Left ventricle myocardium inferior (tissue), 1 donor: ENCODE measurements around the gene HLCS. TPM values are rescaled to one million over a fixed set of nuclear protein-coding genes. Genes with fewer than 3 reads are reported as not detected.

Experiments
- DNase-seq: peaks from one replicate; pipeline ENCODE4 v3.0.0-alpha.2; 2020
- H3K27ac ChIP-seq: fragments of 200-600 bp; replicated peaks from 2 replicates; pipeline ENCODE4 v1.8.0; 2021
- H3K27me3 ChIP-seq: fragments of 200-600 bp; 2 replicates; pipeline ENCODE4 v1.8.0; 2021; ENCODE audit warnings: low read depth
- H3K36me3 ChIP-seq: fragments of 200-600 bp; 2 replicates; pipeline ENCODE4 v1.8.0; 2021
- H3K4me1 ChIP-seq: fragments of 200-600 bp; 2 replicates; pipeline ENCODE4 v1.8.0; 2021
- H3K4me3 ChIP-seq: fragments of 200-600 bp; 2 replicates; pipeline ENCODE4 v1.8.0; 2021; ENCODE audit warnings: mild to moderate bottlenecking, moderate library complexity
- H3K9me3 ChIP-seq: fragments of 200-600 bp; replicated peaks from 2 replicates; pipeline ENCODE4 v1.8.0; 2021
- CTCF ChIP-seq: fragments of 200-600 bp; IDR thresholded peaks from 2 replicates; pipeline ENCODE4 v1.8.0; 2021; ENCODE audit warnings: antibody characterized with exemption, mild to moderate bottlenecking, borderline replicate concordance
- intact Hi-C: fragments of 100-400 bp; cut with micrococcal nuclease; formaldehyde crosslinking; loops from one replicate; pipeline ENCODE4 v1.11.0; 2022
- total RNA-seq: library from RNA; stranded (reverse); fragmentation: NEBNext Ultra II Directional; extraction: Animal tissue kit (Norgen Biotek cat#: 25700); gene quantifications from one replicate; pipeline ENCODE4 v1.2.1, GENCODE V29; 2021
- donor health status: DM: no; HTN: yes; CAD: no; lungs with severe emphysema.

Gene HLCS
- total RNA-seq, 1 donor from 2014 or later: 5.3 TPM

- Histone ChIP-seq H3K27ac (no peak overlapping the region), H3K27me3 (peaks cover 17% of the 10 kb centered on the region), H3K4me1 (peaks cover 10% of the 10 kb centered on the region), H3K4me3 (no peak overlapping the region), H3K9me3 (no peaks in the 10 kb centered on the region), H3K36me3 (no peaks in the 10 kb centered on the region)
- DNase-seq: no peak
- intact Hi-C loops: no loop called here
- no peak for TF ChIP-seq CTCF
Measured at GRCh38 chr21:36988536-36988935, 22.1 kb upstream of the HLCS start.

GRCh38 chr21:36987845-36988244 lies 21.4 kb upstream of the HLCS start:
- peaks cover 10% of the 10 kb centered on the region for H3K4me1 ChIP-seq
- no peak for TF ChIP-seq CTCF
- no peaks in the 10 kb centered on the region for H3K9me3 ChIP-seq
- no peak overlapping the region for H3K27ac ChIP-seq
- DNase-seq: no peak
- H3K27me3 ChIP-seq: peaks cover 10% of the 10 kb centered on the region
- no peaks in the 10 kb centered on the region for H3K36me3 ChIP-seq
- intact Hi-C loops: no loop called here
- H3K4me3 ChIP-seq: no peak overlapping the region

GRCh38 chr21:36985751-36986594 lies 19.5 kb upstream of the HLCS start:
- intact Hi-C loops: no loop called here
- no peaks in the 10 kb centered on the region for H3K9me3 ChIP-seq
- no peak overlapping the region for H3K4me3 ChIP-seq
- H3K27ac ChIP-seq: no peak overlapping the region
- H3K4me1 ChIP-seq: peaks cover 11% of the 10 kb centered on the region
- TF ChIP-seq CTCF: no peak
- H3K36me3 ChIP-seq: no peaks in the 10 kb centered on the region
- no peaks in the 10 kb centered on the region for H3K27me3 ChIP-seq
- DNase-seq: no peak

- Histone ChIP-seq H3K4me3 (no peak overlapping the region), H3K36me3 (no peaks in the 10 kb centered on the region), H3K27ac (no peak overlapping the region), H3K9me3 (no peaks in the 10 kb centered on the region), H3K4me1 (peaks cover 15% of the 10 kb centered on the region), H3K27me3 (no peaks in the 10 kb centered on the region)
- no peak for TF ChIP-seq CTCF
- intact Hi-C loops: no loop called here
- no peak for DNase-seq
Measured at GRCh38 chr21:36981977-36982700, 15.7 kb upstream of the HLCS start.

- H3K27ac ChIP-seq: peak overlapping the region; percentile 41
- H3K27me3 ChIP-seq: no peaks in the 10 kb centered on the region
Measured at GRCh38 chr21:36981049-36981391, 14.6 kb upstream of the HLCS start.

More at GRCh38 chr21:36981049-36981391, 14.6 kb upstream of the HLCS start:
- no peaks in the 10 kb centered on the region for H3K9me3 ChIP-seq
- peaks cover 15% of the 10 kb centered on the region for H3K4me1 ChIP-seq
- H3K4me3 ChIP-seq: peak overlapping the region; percentile 67
- H3K36me3 ChIP-seq: no peaks in the 10 kb centered on the region
- no peak for TF ChIP-seq CTCF
- no peak for DNase-seq
- intact Hi-C loops: no loop called here
